ENCODE data around the gene NCAM1. TPM values are rescaled to one million over a fixed set of nuclear protein-coding genes. Genes with fewer than 3 reads are reported as not detected.

NCAM1 gene
- total RNA-seq, 1 experiment from 2014 or later, result 0.22 TPM

DNA sequence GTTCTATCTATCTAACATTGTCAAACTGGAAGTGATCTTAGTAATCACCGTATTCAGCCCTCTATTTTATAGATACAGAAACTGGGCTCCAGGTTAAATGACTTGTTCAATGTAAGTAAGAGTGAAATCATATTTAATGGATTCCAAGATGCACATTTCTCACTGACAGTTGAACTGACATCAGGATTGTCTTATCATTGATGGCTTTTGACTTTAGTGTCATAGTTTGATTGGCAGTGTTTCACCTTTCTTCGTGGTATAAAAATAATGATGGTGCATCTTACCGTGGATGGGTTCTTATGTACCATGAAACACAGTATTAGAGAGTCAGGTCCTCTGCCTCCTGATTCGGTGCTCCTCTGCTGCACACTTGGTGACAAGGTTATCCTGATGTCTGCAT, 123.1 kb downstream of the NCAM1 start:
- BruUV-seq (replicated peaks), result no TSS peak
- no peak overlapping the region for H3K9ac ChIP-seq (ENCODE audit: low read length)
- RAD21 ChIA-PET (ENCODE audit: low non-redundant PET in 1 of 2, low total read pairs in 2 of 2, uncharacterized antibody in 2 of 2, unreplicated experiment in 2 of 2), result no interaction called here

More for the DNA sequence above, 123.1 kb downstream of the NCAM1 start:
- ATAC-seq, result no peak
- ChIA-PET POLR2A (no interaction called here), CTCF (no interaction called here)
- H3K79me2 ChIP-seq (ENCODE audit: insufficient read depth, low read length), result no peaks in the 10 kb centered on the region
- no peak overlapping the region for H3K4me3 ChIP-seq (replicated peaks in 1 of 2; ENCODE audit: low read depth in 1 of 2, low read length in 2 of 2)
- no peaks in the 10 kb centered on the region for H3K36me3 ChIP-seq (ENCODE audit: control insufficient read depth in 1 of 2, insufficient read depth in 2 of 2, low read length in 2 of 2)
- no peaks in the 10 kb centered on the region for H3K9me2 ChIP-seq (ENCODE audit: insufficient read depth)
- H3K27me3 ChIP-seq (ENCODE audit: insufficient read depth, low read length), result peaks cover 35% of the 10 kb centered on the region; the same call in 1 of the 2 replicates
- no peaks in the 10 kb centered on the region for H4K20me1 ChIP-seq (ENCODE audit: insufficient read depth)
- no peak for DNase-seq (ENCODE audit: low read depth, low spot score)
- H3K4me1 ChIP-seq (ENCODE audit: control insufficient read depth in 1 of 2, insufficient read depth in 2 of 2, low read length in 2 of 2), result no peaks in the 10 kb centered on the region
- no peaks in the 10 kb centered on the region for H3K9me3 ChIP-seq (ENCODE audit: control insufficient read depth in 1 of 2, insufficient read depth in 1 of 2, low read depth in 1 of 2, low read length in 2 of 2)
- no peak overlapping the region for H2AFZ ChIP-seq (ENCODE audit: low read depth, low read length, poor library complexity, severe bottlenecking)
- H3K4me2 ChIP-seq (ENCODE audit: low read length), result no peak overlapping the region
- intact Hi-C loops (cut with micrococcal nuclease), result no loop called here
- no peak for TF ChIP-seq EZH2 (IDR thresholded peaks at IDR 0.05)
- TF ChIP-seq SP1 (IDR thresholded peaks at IDR 0.05; ENCODE audit: low read depth), result no peak
- no peak for TF ChIP-seq JUND (IDR thresholded peaks at IDR 0.05)
- TF ChIP-seq TCF7L2 (IDR thresholded peaks at IDR 0.05; ENCODE audit: borderline replicate concordance, extremely low read depth, insufficient read depth, insufficient read length), result no peak
- TF ChIP-seq, protein P1, sequence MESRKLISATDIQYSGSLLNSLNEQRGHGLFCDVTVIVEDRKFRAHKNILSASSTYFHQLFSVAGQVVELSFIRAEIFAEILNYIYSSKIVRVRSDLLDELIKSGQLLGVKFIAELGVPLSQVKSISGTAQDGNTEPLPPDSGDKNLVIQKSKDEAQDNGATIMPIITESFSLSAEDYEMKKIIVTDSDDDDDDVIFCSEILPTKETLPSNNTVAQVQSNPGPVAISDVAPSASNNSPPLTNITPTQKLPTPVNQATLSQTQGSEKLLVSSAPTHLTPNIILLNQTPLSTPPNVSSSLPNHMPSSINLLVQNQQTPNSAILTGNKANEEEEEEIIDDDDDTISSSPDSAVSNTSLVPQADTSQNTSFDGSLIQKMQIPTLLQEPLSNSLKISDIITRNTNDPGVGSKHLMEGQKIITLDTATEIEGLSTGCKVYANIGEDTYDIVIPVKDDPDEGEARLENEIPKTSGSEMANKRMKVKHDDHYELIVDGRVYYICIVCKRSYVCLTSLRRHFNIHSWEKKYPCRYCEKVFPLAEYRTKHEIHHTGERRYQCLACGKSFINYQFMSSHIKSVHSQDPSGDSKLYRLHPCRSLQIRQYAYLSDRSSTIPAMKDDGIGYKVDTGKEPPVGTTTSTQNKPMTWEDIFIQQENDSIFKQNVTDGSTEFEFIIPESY (IDR thresholded peaks at IDR 0.05; ENCODE audit: extremely low read depth, insufficient replicate concordance, low read length), result no peak
- no peak for TF ChIP-seq SIN3A (IDR thresholded peaks at IDR 0.05; ENCODE audit: low read depth)
- TF ChIP-seq, protein P2, sequence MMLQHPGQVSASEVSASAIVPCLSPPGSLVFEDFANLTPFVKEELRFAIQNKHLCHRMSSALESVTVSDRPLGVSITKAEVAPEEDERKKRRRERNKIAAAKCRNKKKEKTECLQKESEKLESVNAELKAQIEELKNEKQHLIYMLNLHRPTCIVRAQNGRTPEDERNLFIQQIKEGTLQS (IDR thresholded peaks at IDR 0.05), result no peak
- TF ChIP-seq ZFX (IDR thresholded peaks at IDR 0.05), result no peak
- TF ChIP-seq, protein P3, sequence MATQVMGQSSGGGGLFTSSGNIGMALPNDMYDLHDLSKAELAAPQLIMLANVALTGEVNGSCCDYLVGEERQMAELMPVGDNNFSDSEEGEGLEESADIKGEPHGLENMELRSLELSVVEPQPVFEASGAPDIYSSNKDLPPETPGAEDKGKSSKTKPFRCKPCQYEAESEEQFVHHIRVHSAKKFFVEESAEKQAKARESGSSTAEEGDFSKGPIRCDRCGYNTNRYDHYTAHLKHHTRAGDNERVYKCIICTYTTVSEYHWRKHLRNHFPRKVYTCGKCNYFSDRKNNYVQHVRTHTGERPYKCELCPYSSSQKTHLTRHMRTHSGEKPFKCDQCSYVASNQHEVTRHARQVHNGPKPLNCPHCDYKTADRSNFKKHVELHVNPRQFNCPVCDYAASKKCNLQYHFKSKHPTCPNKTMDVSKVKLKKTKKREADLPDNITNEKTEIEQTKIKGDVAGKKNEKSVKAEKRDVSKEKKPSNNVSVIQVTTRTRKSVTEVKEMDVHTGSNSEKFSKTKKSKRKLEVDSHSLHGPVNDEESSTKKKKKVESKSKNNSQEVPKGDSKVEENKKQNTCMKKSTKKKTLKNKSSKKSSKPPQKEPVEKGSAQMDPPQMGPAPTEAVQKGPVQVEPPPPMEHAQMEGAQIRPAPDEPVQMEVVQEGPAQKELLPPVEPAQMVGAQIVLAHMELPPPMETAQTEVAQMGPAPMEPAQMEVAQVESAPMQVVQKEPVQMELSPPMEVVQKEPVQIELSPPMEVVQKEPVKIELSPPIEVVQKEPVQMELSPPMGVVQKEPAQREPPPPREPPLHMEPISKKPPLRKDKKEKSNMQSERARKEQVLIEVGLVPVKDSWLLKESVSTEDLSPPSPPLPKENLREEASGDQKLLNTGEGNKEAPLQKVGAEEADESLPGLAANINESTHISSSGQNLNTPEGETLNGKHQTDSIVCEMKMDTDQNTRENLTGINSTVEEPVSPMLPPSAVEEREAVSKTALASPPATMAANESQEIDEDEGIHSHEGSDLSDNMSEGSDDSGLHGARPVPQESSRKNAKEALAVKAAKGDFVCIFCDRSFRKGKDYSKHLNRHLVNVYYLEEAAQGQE (IDR thresholded peaks at IDR 0.05; ENCODE audit: low read depth), result no peak
- no peak for TF ChIP-seq RAD21 (IDR thresholded peaks at IDR 0.05; ENCODE audit: low read depth)
- no peak for TF ChIP-seq CBX3 (IDR thresholded peaks at IDR 0.05; ENCODE audit: low read depth)
- no peak for TF ChIP-seq YY1 (IDR thresholded peaks at IDR 0.05; ENCODE audit: extremely low read depth, insufficient replicate concordance, low read depth, low read length)
- no peak for TF ChIP-seq SRF (IDR thresholded peaks at IDR 0.05; ENCODE audit: low read depth)
- H3K27ac ChIP-seq (ENCODE audit: low read depth, low read length), result no peak overlapping the region
